ENCODE measurements around the gene TTC21A.

GRCh38 chr3:39109086-39109485 lies 1.6 kb downstream of the TTC21A start:
- TF ChIP-seq POLR2A (IDR thresholded peaks at IDR 0.05), result no peak
- TF ChIP-seq, protein P1, sequence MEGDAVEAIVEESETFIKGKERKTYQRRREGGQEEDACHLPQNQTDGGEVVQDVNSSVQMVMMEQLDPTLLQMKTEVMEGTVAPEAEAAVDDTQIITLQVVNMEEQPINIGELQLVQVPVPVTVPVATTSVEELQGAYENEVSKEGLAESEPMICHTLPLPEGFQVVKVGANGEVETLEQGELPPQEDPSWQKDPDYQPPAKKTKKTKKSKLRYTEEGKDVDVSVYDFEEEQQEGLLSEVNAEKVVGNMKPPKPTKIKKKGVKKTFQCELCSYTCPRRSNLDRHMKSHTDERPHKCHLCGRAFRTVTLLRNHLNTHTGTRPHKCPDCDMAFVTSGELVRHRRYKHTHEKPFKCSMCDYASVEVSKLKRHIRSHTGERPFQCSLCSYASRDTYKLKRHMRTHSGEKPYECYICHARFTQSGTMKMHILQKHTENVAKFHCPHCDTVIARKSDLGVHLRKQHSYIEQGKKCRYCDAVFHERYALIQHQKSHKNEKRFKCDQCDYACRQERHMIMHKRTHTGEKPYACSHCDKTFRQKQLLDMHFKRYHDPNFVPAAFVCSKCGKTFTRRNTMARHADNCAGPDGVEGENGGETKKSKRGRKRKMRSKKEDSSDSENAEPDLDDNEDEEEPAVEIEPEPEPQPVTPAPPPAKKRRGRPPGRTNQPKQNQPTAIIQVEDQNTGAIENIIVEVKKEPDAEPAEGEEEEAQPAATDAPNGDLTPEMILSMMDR (IDR thresholded peaks at IDR 0.05), result no peak
